H9 (cell line): ENCODE data around the gene RAET1G. TPM values are rescaled to one million over a fixed set of nuclear protein-coding genes. Genes with fewer than 3 reads are reported as not detected.

Experiments
- DNase-seq: peaks from one replicate; pipeline ENCODE4 v3.0.0-alpha.2; 2017
- H2AFZ ChIP-seq: one replicate; pipeline ENCODE4 v1.6.1; 2013; ENCODE audit warnings: mild to moderate bottlenecking, low read length, control low read depth, moderate library complexity
- H2AK5ac ChIP-seq: 2 replicates; pipeline ENCODE4 v1.6.1; 2013; ENCODE audit warnings: low read length, control low read depth, mixed read lengths; ENCODE audit not compliant: insufficient read length
- H2BK120ac ChIP-seq: one replicate; pipeline ENCODE4 v1.6.1; 2013; ENCODE audit warnings: low read depth, mild to moderate bottlenecking, low read length, control low read depth, inconsistent platforms; ENCODE audit not compliant: poor library complexity, severe bottlenecking
- H2BK12ac ChIP-seq: 2 replicates; pipeline ENCODE4 v1.6.1; 2013; ENCODE audit warnings: low read length, control low read depth, mixed read lengths, low read depth; ENCODE audit not compliant: insufficient read length
- H2BK15ac ChIP-seq: 2 replicates; pipeline ENCODE4 v1.6.1; 2013; ENCODE audit warnings: low read depth, low read length, control low read depth
- H2BK20ac ChIP-seq: one replicate; pipeline ENCODE4 v1.6.1; 2013; ENCODE audit warnings: low read depth, mild to moderate bottlenecking, low read length, control low read depth, inconsistent platforms; ENCODE audit not compliant: poor library complexity, severe bottlenecking
- H2BK5ac ChIP-seq: 2 replicates; pipeline ENCODE4 v1.6.1; 2013; ENCODE audit warnings: low read length, control low read depth, mixed read lengths; ENCODE audit not compliant: insufficient read length
- H3K14ac ChIP-seq: 2 replicates; pipeline ENCODE4 v1.6.1; 2013; ENCODE audit warnings: low read length, control low read depth; ENCODE audit not compliant: insufficient read depth
- H3K18ac ChIP-seq: 2 replicates; pipeline ENCODE4 v1.6.1; 2013; ENCODE audit warnings: low read depth, mild to moderate bottlenecking, mixed read lengths, low read length, control low read depth; ENCODE audit not compliant: insufficient read length
- H3K23ac ChIP-seq: 2 replicates; pipeline ENCODE4 v1.6.1; 2013; ENCODE audit warnings: low read length, control low read depth, mixed read lengths, low read depth; ENCODE audit not compliant: insufficient read length
- H3K23me2 ChIP-seq: 2 replicates; pipeline ENCODE4 v1.6.1; 2013; ENCODE audit warnings: low read depth, mild to moderate bottlenecking, mixed read lengths, low read length, control low read depth; ENCODE audit not compliant: insufficient read length, poor library complexity, severe bottlenecking
- H3K27ac ChIP-seq: 2 replicates; pipeline ENCODE4 v1.5.1; 2013; ENCODE audit warnings: low read length, control low read depth, mixed read lengths, low read depth; ENCODE audit not compliant: insufficient read length
- H3K27me3 ChIP-seq: 2 replicates; pipeline ENCODE4 v1.6.1; 2013; ENCODE audit warnings: low read length, control low read depth, inconsistent platforms; ENCODE audit not compliant: insufficient read depth
- H3K4ac ChIP-seq: 2 replicates; pipeline ENCODE4 v1.6.1; 2013; ENCODE audit warnings: low read depth, mild to moderate bottlenecking, control low read depth, inconsistent platforms, low read length, moderate library complexity
- H3K4me1 ChIP-seq: 2 replicates; pipeline ENCODE4 v1.6.1; 2013; ENCODE audit warnings: low read length, control low read depth, inconsistent platforms; ENCODE audit not compliant: insufficient read depth
- H3K4me2 ChIP-seq: 2 replicates; pipeline ENCODE4 v1.6.1; 2013; ENCODE audit warnings: low read length, control low read depth, mixed read lengths; ENCODE audit not compliant: insufficient read length, insufficient read depth
- H3K56ac ChIP-seq: 2 replicates; pipeline ENCODE4 v1.6.1; 2013; ENCODE audit warnings: low read depth, mild to moderate bottlenecking, mixed read lengths, low read length, control low read depth; ENCODE audit not compliant: insufficient read length
- H3K79me1 ChIP-seq: 2 replicates; pipeline ENCODE4 v1.6.1; 2013; ENCODE audit warnings: low read depth, mild to moderate bottlenecking, moderate library complexity, low read length, control low read depth, inconsistent platforms; ENCODE audit not compliant: insufficient read depth, poor library complexity, severe bottlenecking
- H3K79me2 ChIP-seq: 2 replicates; pipeline ENCODE4 v1.6.1; 2013; ENCODE audit warnings: low read length, control low read depth, inconsistent platforms; ENCODE audit not compliant: insufficient read depth
- H3K9ac ChIP-seq: 2 replicates; pipeline ENCODE4 v1.6.1; 2013; ENCODE audit warnings: low read length, control low read depth, mixed read lengths; ENCODE audit not compliant: insufficient read length; ENCODE audit errors: extremely low read depth
- H3K9me3 ChIP-seq: one replicate; pipeline ENCODE4 v1.6.1; 2013; ENCODE audit warnings: low read depth, low read length, inconsistent platforms; ENCODE audit not compliant: control insufficient read depth
- H3T11ph ChIP-seq: one replicate; pipeline ENCODE4 v1.6.1; 2013; ENCODE audit warnings: mild to moderate bottlenecking, low read length, control low read depth, inconsistent platforms
- H4K20me1 ChIP-seq: one replicate; pipeline ENCODE4 v1.6.1; 2013; ENCODE audit not compliant: control insufficient read depth, insufficient read length, insufficient read depth
- H4K5ac ChIP-seq: 2 replicates; pipeline ENCODE4 v1.6.1; 2013; ENCODE audit warnings: low read depth, mild to moderate bottlenecking, mixed read lengths, low read length, control low read depth; ENCODE audit not compliant: insufficient read length
- H4K8ac ChIP-seq: replicated peaks from 2 replicates; pipeline ENCODE4 v1.6.1; 2013; ENCODE audit warnings: low read length, control low read depth, mixed read lengths, low read depth; ENCODE audit not compliant: insufficient read length
- H4K91ac ChIP-seq: 2 replicates; pipeline ENCODE4 v1.6.1; 2013; ENCODE audit warnings: low read depth, mild to moderate bottlenecking, moderate library complexity, mixed read lengths, low read length, control low read depth; ENCODE audit not compliant: insufficient read length
- H3K27ac Mint-ChIP-seq, 3 experiments: 2 replicates in 2 of 3; 3 replicates in 1 of 3; pipeline ENCODE4 v1.8.0; 2020 to 2021; ENCODE audit warnings: mixed read lengths in 3 of 3, mild to moderate bottlenecking in 1 of 3, moderate library complexity in 1 of 3
- H3K27me3 Mint-ChIP-seq: 2 replicates; pipeline ENCODE4 v1.8.0; 2021; ENCODE audit warnings: low read depth, mild to moderate bottlenecking, moderate library complexity, mixed read lengths
- H3K36me3 Mint-ChIP-seq, 3 experiments: 2 replicates in 2 of 3; 3 replicates in 1 of 3; pipeline ENCODE4 v1.8.0; 2020 to 2021; ENCODE audit warnings: low read depth in 3 of 3, mixed read lengths in 3 of 3; ENCODE audit not compliant: insufficient read depth in 1 of 3
- H3K4me1 Mint-ChIP-seq, 2 experiments: 2 replicates each; pipeline ENCODE4 v1.8.0; 2020; ENCODE audit warnings: mixed read lengths in 2 of 2
- H3K4me3 Mint-ChIP-seq, 2 experiments: 2 replicates in 1 of 2; 3 replicates in 1 of 2; pipeline ENCODE4 v1.8.0; 2020 to 2021; ENCODE audit warnings: mild to moderate bottlenecking in 2 of 2, mixed read lengths in 2 of 2, moderate library complexity in 1 of 2
- H3K9me3 Mint-ChIP-seq, 2 experiments: 2 replicates in 1 of 2; 3 replicates in 1 of 2; pipeline ENCODE4 v1.8.0; 2020; ENCODE audit warnings: mild to moderate bottlenecking in 2 of 2, mixed read lengths in 2 of 2, moderate library complexity in 1 of 2
- WGBS: extraction: QIAGEN DNeasy Blood & Tissue Kit; methylation state at CpG from one replicate; pipeline ENCODE4 v1.1.7; 2013; ENCODE audit warnings: missing lambda C conversion rate, low lambda C conversion rate, mixed read lengths; ENCODE audit not compliant: insufficient read length; ENCODE audit errors: extremely low coverage; 5-methylcytosine and 5-hydroxymethylcytosine counted together
- total RNA-seq: library from RNA; stranded (reverse); gene quantifications from 2 replicates; pipeline ENCODE4 v1.2.1, GENCODE V29; 2021
- TF ChIP-seq, protein P1 (sequence below): fragments of 200-600 bp; sonication (generic); conservative IDR thresholded peaks from 3 replicates; pipeline ENCODE4 v1.8.0; 2021; ENCODE audit warnings: antibody characterized with exemption, mild to moderate bottlenecking

RAET1G gene
- total RNA-seq, 1 experiment from 2014 or later = not detected

DNA sequence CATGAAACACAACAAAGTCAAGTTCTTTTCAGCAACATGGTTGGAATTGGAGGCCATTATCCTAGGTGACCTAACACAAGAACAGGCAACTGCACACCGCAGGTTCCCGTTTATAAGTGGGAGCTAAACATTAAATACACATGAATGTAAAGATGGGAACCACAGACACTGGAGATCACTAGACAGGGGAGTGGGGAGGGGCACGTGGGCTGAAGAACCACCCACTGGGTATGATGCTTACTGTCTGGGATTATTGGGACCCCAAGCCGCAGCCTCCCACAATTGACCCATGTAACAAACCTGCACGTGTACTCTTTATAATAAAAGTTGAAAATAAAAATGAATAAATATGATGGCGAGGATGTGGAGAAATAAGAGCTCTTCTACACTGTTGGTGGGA is 8.6 kb upstream of the RAET1G start:
- no peak overlapping the region for H2AK5ac ChIP-seq
- no peak overlapping the region for H4K91ac ChIP-seq
- no peak overlapping the region for H2BK20ac ChIP-seq
- Mint-ChIP-seq H3K9me3 (no peaks in the 10 kb centered on the region), H3K27me3 (peaks cover 93% of the 10 kb centered on the region), H3K4me3 (no peak overlapping the region), H3K4me1 (no peaks in the 10 kb centered on the region), H3K36me3 (no peaks in the 10 kb centered on the region), H3K27ac (no peak overlapping the region)
- H3K9ac ChIP-seq = no peak overlapping the region
- no peak overlapping the region for H3K18ac ChIP-seq
- H3K27ac ChIP-seq = no peak overlapping the region
- no peak overlapping the region for H3K4me2 ChIP-seq
- H2AFZ ChIP-seq = no peak overlapping the region
- no peak overlapping the region for H2BK5ac ChIP-seq
- TF ChIP-seq, protein P1, sequence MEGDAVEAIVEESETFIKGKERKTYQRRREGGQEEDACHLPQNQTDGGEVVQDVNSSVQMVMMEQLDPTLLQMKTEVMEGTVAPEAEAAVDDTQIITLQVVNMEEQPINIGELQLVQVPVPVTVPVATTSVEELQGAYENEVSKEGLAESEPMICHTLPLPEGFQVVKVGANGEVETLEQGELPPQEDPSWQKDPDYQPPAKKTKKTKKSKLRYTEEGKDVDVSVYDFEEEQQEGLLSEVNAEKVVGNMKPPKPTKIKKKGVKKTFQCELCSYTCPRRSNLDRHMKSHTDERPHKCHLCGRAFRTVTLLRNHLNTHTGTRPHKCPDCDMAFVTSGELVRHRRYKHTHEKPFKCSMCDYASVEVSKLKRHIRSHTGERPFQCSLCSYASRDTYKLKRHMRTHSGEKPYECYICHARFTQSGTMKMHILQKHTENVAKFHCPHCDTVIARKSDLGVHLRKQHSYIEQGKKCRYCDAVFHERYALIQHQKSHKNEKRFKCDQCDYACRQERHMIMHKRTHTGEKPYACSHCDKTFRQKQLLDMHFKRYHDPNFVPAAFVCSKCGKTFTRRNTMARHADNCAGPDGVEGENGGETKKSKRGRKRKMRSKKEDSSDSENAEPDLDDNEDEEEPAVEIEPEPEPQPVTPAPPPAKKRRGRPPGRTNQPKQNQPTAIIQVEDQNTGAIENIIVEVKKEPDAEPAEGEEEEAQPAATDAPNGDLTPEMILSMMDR = no peak
- no peaks in the 10 kb centered on the region for H3K23me2 ChIP-seq
- H4K20me1 ChIP-seq = no peaks in the 10 kb centered on the region
- H4K8ac ChIP-seq = no peak overlapping the region
- H2BK120ac ChIP-seq = no peak overlapping the region
- H3K23ac ChIP-seq = no peak overlapping the region
- no peaks in the 10 kb centered on the region for H3K9me3 ChIP-seq
- H3K4me1 ChIP-seq = no peaks in the 10 kb centered on the region
- no peak overlapping the region for H3T11ph ChIP-seq
- DNase-seq = no peak
- peaks cover 21% of the 10 kb centered on the region for H3K27me3 ChIP-seq
- H4K5ac ChIP-seq = no peak overlapping the region
- H3K79me2 ChIP-seq = no peaks in the 10 kb centered on the region
- no peak overlapping the region for H2BK12ac ChIP-seq
- no peak overlapping the region for H3K4ac ChIP-seq
- H3K14ac ChIP-seq = no peak overlapping the region
- no peaks in the 10 kb centered on the region for H3K79me1 ChIP-seq
- WGBS = no CpG with 5 or more reads among the region's 6 CpGs
- no peak overlapping the region for H3K56ac ChIP-seq
- no peak overlapping the region for H2BK15ac ChIP-seq
